Hypothalamus (tissue), 51 donors: ENCODE data around the gene LRP10.
A peak's percentile ranks its signal among the peaks of the same experiment; 100 is the strongest.
"Not testable (repeated sequence)": the region's sequence is repeated elsewhere in the genome, so short reads cannot be mapped to it uniquely, and the experiment has no call there.

ENCODE experiments used
- DNase-seq, 51 donors: peaks; one replicate each; lab custom pipeline; 2025; lab: John Stamatoyannopoulos, UW

The LRP10 gene

DNA sequence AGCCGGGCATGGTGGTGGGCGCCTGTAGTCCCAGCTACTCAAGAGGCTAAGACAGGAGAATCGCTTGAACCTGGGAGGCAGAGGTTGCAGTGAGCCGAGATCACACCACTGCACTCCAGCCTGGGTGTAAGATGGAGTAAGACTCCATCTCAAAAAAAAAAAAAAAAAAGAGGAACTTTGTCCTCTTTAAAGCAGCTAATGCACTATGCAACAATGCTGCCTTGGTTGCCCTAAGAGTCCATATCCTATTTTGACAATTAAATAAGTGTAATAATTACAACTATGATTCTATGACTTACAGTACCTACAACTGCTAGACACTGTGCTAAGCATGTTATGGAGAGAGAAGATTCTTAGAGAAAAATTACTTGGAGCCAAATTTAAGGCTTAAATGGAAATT, 43.3 kb downstream of the LRP10 start:
- not testable (repeated sequence) for DNase-seq

DNA sequence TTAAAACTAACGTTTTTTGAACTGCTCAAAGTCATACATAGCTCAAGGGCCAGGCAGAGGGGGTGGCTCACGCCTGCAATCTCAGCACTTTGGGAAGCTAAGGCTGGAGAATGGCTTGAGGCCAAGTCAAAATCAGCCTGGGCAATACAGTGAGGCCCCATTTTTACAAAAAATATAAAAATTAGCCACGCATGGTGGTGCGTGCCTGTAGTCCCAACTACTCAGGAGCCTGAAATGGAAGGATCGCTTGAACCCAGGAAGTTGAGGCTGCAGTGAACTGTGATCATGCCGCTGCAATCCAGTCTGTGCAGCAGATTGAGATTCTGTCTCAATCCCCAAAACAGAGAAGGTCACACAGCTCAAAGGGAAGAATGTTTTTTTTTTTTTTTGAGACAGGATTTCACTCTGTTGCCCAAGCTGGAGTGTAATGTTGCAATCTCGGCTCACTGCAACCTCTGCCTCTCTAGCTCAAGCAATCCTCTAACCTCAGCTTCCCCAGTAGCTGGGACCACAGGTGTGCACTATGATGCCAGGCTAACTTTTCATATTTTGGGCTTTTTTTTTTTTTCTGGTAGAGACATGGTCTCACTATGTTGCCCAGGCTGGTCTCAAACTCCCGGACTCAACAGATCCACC, 44.5 kb downstream of the LRP10 start:
- no peak for DNase-seq

DNA sequence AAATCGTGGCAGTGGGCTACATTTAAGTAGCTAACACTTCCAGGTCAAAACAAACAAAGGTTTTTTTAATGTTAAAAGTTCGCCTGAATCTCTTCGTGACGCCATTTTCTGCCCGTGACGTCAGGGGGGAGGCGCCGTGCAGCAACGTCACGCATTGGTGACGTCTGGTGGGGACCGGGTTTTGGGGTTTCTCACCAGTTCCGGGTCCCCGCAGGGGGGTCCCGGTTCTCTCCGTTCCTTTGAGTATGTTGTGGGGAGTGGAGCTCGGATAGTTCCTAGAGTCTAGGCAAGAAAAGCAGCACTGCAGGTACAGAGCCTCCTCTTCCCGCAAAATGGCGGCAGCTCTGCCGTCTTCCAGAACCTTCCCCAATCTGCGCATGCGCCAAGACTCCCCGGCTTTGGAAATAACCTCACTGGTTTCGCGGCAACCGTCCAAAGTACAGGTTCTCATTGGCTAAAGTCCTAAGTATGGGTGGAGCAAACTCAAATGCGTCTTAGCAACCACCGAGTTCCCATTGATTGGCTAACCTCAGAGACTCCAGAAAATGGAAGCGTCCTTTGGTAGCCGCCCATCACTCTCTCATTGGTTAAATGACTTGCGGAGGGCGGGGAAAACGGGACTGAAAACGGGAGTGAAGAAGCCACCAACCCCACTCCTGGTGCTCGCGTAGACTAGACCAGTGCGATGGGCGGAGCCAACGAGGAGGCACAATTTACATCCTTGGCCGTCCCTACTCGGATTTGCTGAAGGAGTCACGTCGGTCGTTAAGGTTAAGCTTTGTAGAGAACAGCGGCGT, 47.5 kb downstream of the LRP10 start, which contains the start of gene RBM23:
Gene RBM23 (minus strand): TSS at position 346 of the 797 bp plus-strand sequence.
- DNase-seq: peak; percentile 89 to 100 (median 98)

DNA sequence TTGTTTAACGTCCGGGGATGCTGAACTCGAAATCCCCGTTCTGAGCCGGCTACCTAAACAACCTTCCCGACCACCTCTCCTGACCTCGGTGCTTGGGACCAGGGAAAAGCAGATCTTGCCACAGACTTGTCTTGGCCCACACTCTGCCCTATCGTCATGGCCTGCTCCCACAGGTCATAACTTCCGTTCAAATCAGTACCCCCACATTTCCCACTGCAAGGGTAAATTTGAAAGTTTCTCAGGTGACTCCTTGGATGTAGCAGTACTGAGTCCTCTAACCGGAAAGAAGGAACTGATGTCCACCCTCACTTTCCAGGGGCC, 48.0 kb downstream of the LRP10 start:
- DNase-seq: no peak

DNA sequence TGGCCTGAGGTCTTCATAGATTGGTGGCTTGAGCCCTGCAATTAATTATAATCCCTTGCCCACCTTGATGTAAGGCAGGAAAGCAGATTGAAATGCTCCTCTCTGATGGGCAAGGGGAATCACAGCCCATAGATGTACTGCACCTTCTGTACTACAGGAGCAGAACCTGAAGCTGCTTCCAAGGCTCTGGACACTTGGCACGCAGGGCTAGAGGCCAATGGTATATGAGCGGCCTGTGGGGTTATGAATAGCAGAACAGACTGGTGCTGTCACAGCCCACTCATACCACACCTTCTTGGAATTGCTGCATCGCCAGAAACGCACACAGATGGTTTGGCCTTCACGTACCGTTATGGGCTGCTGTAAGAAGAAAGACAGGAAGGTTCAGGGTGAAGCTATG, 49.2 kb downstream of the LRP10 start:
- DNase-seq: no peak

DNA sequence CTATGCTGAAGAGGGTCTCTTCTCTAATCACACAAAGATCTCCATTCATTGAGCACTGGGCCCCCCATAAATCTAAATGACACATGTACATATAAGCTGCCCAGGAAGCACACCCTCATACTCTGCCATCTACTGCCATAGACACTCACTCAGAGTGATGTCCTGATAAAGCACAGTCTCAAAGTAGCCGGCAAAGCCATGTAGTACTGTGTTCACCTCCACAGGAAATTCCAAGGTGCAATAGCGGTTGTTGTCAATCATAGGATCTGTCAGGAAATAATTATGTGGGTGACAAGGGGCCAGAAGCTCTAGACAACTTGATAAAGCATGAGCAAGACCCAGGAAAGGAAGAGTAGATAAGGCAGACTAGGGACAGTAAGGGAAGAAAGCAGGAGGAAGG, 50.8 kb downstream of the LRP10 start:
- no peak for DNase-seq

DNA sequence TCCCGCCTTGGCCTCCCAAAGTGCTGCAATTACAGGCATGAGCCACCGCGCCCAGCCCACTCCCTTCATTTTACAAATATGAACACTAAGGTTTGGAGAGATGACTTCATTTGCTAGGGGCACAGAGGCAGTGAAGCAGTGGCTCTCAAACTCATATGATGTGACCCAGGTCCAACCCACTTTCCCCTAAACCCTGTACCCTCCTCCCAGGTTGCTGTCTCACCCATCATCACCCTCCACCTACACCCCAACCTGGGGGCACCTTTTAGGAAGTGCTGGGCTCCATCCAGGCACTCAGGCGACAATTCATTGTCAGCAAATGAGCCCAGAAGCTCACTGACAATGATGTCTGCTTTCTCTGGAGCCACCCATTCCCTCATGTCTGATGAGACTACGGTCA, 52.2 kb downstream of the LRP10 start:
- DNase-seq: no peak

DNA sequence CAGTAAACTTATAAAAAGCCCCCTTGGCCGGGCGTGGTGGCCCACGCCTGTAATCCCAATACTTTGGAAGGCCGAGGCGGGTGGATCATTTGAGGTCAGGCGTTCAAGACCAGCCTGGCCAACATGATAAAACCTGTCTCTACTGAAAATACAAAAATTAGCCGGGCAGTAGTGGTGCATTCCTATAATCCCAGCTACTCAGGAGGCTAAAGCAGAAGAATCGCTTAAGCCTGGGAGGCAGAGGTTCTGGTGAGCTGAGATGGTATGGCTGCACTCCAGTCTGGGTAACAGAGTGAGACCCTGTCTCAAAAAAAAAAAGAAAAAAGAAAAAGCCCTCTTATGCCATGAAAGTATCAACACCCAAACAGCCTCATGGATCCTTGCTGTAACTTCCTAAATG, 54.0 kb downstream of the LRP10 start:
- no peak for DNase-seq

DNA sequence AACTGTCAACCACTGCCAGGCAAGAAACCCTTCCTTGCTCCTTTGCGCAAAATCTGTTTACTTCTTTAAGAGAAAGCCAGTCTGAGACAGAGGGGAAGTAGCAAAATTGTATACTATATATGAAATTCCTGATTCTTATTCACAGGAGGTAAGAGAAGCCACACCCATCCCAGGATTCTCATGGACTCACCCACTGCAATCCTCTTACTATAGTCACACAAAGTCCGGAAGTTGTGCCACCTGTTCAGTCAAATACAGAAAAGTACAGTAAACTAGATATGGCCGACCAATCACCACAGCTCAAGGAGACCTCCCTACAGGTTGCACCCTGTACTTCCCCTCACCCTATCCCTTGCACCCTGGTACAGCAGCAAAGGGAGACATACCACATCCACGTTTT, 54.8 kb downstream of the LRP10 start:
- no peak for DNase-seq

DNA sequence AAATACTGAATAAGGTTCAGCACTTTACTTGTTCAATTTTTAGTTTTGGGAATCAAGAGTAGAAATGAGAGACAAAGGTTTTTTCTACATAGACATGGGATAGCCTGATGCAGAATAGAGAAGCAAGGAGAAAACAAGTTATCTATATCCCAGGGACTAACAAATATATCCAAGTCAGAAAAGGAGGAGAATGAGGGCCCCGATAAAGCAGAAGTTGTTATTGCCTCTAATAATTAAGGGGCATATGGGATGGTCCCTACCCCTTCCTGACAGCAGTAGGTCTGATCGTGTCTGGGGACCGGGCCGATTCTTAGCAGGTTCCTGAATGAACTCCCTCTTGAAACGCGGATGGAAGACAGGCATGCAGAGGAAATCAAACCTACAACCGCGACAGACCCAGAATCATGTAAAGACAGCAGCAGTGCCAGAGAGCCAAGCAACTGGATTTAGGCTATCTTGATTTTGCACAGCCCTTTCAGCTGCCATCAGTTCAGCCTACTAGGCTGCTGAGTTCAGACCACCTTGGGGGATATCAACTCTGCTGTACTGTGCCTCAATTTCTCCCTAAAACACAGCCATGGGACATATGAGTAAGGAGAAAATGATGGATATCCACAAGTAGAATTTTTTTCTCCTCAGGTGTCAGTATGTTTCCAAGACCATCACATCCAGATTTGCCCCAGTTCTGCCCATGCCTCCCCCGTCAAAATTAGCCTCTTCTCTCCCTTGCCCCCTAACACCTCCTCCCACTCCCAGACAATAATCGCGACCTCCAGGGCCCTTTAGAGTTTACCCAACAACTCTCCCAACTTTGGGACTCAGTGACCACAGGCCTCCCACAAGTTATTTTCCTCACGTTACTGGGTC, 56.9 kb downstream of the LRP10 start:
- DNase-seq: peak in 1 of 51 donors; percentile 11

DNA sequence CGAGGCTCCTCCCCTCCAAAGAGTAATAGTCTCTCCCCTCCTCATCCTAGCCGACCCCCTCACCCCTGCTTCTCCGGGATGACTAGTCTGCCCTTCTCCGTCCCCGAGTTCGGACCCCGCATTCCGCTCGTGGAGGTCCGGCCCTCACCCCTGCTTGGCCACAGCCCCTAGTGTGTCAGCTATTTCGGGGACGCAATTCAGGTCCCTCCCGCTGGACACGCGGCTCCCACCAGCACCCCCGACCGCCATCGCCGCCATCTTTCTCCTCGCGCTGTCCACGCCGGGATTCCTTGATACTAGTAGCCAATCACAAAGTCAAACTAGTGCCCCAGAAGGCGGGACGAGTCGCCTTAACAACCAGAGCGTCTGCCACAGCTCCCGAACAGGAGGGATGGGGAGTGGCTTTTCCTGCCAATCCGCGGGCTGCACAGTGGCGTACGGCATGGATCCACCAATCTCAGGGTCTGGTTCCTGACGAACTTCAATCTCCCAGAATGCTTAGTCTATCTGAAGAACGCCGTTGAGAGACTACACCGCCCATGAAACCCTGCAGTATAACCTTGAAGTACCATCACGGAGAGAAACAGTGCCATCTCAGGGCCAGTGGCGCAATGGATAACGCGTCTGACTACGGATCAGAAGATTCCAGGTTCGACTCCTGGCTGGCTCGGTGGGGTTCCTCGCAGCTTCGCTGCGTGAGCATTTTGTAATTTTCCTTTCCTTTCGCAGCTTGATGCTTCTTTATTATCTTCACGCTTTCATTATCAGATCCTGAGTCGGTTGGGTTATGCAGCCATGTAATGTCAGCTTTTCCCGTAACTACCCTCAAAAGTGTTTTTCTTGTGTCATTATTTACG, 57.8 kb downstream of the LRP10 start, which contains the start of gene PRMT5:
Gene PRMT5 (minus strand): TSS at position 273 of the 857 bp plus-strand sequence. CDS start 15 bp downstream, at position 258.
- peak; percentile 51 to 100 (median 97) for DNase-seq

DNA sequence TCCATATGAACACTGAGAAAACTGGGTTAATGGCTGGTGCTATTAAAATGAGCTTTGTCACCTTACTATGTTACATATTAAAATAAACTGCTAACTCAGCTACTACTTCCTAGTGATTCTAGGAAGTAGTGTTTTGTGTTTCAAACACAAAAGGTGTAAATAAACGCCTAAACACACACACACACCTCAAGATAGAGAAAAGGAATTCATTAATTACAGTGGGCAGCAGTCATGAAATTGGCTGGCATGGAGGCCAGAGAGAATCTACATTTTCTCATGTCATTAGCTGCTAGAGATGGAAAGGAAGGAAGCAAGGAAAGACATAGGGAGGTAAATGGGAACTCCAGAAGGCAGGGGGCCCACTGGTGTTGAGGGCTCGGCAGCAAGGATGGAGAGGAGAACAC, 58.4 kb downstream of the LRP10 start:
- DNase-seq: no peak
